Stimulated activated CD4-positive, alpha-beta T cell treated with anti-CD3 and anti-CD28 coated beads, Interleukin-1b, Interleukin-23, amount 100 ng/mL, for 4 hours (primary cell): Measurements from ENCODE around the gene PNLIP.

Experiments used
- DNase-seq, 2 donors: peaks; one replicate each; pipeline ENCODE4 v3.0.0-alpha.2; 2020; ENCODE audit warnings: low read depth in 2 of 2

Gene PNLIP

DNA sequence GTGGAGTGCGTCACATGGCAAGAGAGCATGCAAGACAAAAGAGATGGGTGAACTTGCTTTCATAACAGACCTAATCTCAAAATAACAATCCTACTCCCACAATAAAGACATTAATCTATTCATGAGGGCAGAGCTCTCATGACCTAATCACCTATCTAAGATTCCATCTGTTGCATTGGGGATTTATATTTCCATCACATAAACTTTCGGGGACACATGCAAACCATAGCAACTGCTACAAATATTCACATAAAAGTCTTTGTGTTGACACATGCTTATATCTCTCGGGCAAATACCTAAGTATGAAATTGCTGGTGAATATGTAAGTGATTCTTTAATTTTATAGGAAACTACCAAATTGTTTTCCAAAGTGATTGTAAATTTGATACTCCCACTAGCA, 29.1 kb downstream of the PNLIP start:
- no peak for DNase-seq

- no peak for DNase-seq
Measured at GRCh38 chr10:116587878-116588591, 42.3 kb downstream of the PNLIP start.

GRCh38 chr10:116588995-116589394, 43.3 kb downstream of the PNLIP start:
- no peak for DNase-seq

DNA sequence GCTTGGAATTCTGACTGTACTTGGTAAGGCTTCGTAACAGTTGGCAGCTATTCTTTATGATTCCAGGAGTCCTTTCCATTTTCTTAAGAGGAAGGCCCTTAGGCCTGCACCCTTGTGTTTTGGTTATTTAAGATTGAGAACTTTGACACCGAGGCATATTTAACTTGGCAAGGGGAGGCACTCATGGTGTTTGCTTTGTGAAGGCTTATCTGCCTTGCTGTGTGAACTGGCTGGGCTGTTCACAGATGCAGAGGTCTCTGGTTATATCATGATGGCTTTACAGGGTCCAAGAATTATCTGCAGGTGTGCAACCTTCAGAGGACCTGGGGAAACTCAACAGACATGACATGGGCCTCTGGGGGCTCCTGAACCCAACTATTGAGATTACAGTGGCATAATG, 44.2 kb downstream of the PNLIP start:
- no peak for DNase-seq

DNA sequence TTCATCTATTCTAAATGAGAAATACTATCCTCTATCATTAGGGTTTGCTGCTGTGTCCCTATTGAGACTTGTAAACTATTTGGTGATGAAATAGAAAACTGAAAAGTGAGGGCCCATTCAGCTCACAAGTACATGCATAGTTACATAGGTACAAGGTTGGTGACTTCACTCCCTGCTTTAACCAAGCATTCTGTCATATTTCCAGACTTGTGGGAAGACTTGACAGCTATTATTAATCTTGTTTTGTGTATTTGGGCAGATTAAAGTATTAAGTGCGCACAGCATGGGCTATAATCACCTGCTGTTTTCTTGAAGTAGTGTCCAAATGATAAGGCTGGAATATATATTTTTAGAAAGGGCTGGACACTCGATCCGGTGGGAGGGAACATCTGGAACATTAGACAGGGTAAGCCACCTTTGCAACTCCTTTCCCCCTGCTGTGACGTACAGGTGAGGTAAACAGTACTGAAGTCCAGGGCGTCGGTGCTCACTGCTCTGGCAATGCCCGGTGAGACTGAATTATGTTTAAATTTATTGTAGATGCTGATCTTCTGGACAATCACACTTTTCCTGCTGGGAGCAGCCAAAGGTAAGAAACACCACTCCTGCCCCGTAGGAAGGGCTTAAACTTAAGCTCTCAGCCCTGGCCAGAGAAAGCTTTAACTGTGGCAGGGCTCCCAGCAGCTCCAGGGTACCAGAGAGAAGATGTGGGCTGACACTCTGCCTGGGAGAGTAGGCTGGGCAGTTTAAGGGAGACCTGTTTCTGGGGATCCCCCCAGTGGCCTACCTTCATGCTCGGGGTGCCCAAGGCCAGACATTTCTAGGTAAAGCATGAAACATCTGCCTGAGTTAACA, 45.1 kb downstream of the PNLIP start, which contains the start of gene PNLIPRP1:
Gene PNLIPRP1, plus strand, starts transcription at position 370 of the 855 bp plus-strand sequence. Its CDS starts 171 bp downstream, at position 541.
- no peak for DNase-seq

DNA sequence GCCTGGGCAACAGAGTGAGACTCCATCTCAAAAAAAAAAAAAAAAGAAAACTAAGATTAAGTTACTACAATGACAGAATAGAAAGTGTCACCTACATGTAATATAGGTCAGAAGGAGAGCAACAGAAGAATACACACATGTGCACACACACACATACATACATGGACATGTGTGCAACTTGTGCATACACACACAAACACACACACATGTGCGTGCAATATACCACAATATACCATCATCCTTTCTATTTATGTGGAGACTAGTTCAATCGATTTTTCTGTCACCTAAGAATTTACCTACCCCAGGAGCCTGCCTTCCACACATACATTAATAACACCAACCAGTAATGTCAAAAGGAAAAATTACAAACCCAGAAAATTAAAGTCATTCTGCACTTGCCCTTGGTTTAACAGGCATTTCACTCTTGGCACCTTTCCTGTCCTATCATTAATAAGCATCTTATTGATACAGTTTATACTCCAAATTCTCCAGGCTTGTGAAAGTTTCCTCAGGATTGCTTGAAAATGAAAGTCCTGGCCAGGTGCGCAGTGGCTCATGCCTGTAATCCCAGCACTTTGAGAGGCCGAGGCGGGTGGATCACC, 47.5 kb downstream of the PNLIP start:
- no peak for DNase-seq

GRCh38 chr10:116594525-116595035, 48.8 kb downstream of the PNLIP start:
- DNase-seq: no peak

DNA sequence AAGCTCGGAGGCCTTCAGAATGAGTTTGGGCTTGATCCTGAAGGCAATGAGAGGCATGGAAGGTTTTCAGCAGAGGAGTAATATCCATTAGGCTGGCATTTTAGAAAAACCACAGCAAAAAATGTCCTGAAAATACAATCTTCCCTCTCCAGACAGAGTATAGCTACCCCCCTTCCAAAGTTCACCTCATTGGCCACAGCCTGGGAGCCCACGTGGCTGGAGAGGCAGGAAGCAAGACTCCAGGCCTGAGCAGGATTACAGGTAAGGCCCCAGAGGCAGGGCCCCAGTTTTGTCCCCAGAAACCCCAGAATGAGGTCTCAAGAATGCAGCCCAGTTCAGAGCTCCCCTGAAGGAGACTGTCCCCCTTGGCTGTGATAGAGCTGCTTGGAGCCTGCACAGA, 50.3 kb downstream of the PNLIP start:
- no peak for DNase-seq

GRCh38 chr10:116597543-116597942, 51.8 kb downstream of the PNLIP start:
- DNase-seq: no peak

- no peak for DNase-seq
Measured at GRCh38 chr10:116598329-116598728, 52.6 kb downstream of the PNLIP start.

DNA sequence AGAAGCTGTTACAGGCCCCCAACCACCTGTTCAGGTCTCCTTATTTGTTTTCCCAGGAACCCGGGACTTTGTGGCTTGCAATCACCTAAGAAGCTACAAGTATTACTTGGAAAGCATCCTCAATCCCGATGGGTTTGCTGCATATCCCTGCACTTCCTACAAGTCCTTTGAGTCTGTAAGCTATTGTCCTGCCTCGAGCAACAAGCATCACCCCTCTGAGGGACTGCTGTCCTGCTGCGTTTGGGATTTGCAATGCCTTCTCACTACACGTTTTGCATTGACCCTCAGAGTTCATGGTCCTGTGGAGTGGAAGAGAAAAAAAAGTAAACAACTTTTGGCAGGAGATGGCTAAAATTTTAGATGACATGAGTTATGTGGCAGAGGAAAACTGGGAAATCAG, 54.3 kb downstream of the PNLIP start:
- DNase-seq: no peak

- no peak for DNase-seq
Measured at GRCh38 chr10:116602648-116603400, 57.1 kb downstream of the PNLIP start.

DNA sequence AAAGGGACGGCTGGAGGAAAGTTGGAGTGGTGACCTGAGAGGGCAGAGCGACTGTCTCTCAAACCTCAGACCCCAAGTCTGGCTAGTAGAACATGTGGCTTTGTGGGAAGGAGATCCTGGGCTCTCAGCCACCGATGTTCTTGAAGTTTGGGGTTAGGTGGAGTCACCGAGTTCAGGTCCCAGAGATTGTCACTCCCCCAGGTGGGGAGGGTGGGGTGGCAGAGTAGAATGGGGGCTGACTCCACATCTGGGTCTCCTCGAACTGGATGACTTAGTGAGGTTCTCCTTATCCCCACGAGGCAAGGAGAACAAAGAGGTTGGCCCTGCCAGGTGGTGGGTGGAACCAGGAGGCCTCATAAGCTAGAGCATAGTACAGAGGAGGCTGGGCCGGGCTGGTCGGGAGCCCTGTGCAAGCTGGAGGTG, 60.3 kb downstream of the PNLIP start:
- no peak for DNase-seq

DNA sequence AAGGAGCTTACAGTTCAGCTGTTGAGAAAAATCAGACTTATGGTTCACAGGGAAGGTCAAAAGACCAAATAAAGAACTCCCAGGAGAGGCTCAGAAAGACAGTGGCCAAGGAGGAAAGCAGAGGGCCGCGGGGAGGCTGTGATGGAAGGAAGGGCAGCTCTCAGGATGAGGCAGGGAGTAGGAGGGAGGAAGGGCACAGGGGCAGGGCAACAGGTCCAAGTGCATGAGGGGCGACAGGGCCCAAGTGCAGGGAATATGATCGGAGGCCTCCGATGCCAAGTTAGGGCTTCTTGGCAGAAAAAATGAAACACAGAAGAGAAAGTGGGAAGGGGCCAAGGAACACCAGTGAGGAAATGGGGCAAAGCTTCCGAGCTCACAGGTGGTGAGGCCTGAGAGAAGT, 61.6 kb downstream of the PNLIP start:
- DNase-seq: no peak

GRCh38 chr10:116608686-116609594, 63.2 kb downstream of the PNLIP start:
- no peak for DNase-seq

DNA sequence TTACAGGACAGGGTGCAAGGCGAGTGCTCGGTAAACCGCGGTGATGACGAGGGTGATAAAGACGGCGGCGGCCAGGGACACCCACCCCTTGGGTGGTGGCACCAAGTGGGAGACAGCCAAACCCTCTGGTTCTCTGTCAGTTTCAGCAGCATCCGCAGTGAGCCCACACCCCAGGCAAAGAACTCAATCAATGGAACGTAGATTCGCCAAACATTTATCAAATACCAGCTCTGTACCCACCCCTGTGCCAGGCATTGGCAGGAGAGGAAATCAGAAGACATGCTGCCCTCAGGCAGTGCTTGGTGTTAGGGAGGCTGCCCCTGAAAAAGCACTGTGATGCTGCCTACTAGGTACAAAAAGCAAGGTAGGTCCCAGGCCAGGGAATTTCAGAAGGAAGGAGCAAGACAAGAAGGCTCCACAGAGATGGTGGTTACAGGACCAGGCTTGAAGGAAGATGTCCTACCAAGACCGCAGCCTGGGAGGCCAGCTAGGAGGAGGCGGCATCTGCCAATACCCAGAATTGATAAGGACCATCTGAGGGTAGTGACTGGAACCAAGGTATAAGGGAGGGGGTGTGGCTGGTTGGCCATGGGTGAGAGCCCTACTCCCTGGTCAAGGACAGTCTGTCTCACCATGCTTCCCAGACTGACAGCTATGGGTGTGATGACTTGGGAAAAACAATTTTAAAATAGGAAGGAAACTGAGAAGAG, 64.9 kb downstream of the PNLIP start:
- no peak for DNase-seq

DNA sequence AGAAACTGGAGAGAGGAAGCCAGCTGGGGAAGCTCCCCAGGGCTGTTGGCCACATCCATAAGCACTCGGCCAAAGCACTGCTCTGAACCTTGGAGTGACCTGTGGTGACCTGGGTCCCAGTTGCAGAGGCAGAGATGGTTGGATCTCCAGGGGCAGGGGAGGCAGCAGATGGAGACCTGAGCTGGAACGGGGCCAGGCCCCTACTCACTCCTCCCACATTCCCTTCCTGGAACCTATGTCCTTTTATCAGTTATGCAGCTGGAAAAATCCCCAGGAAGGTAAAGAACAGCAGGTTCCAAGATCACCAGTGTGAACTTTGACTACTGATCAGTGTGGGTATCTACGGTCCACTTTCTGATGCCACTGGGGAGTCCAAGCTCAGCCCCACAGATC, 65.4 kb downstream of the PNLIP start:
- DNase-seq: no peak

DNA sequence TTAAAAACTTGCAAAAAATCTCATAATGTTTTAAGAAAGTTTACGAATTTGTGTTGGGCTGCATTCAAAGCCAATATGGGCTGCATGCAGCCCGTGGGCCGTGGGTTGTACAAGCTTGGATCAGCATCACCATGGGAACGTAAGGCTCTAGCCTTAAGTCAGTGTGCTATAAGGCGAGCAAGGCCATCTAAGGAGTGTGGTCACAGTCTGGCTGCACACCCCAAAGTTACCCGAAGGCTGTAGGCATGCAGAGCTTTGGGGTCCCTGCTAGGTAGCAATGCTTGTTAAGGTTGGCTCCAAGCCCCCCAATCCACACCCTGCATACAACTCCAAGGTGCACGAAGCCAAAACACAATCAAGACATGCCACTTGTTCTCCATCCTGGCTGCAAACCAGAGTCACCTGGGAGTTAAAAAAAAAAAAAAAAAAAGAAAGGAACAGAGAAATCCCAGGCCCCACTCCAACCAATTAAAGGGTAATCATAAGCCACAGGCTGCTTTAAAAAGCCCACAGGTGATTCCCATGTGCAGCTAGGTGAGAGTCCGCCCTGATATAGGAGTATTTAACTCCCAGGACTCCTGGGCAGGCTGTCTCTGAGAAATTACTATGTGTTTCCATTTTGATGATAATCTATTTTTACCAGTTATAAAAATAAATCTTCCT, 66.5 kb downstream of the PNLIP start:
- no peak for DNase-seq

GRCh38 chr10:116613471-116613870, 67.7 kb downstream of the PNLIP start:
- DNase-seq: no peak
